CD4-positive, alpha-beta T cell (primary cell): Measurements from ENCODE around the gene RET. TPM values are rescaled to one million over a fixed set of nuclear protein-coding genes. Genes with fewer than 3 reads are reported as not detected.

Experiments used
- ATAC-seq: fragments of 200-7000 bp; cut with Tn5 transposase; one replicate; pipeline ENCODE4 v1.10.0; 2022; ENCODE audit warnings: mild to moderate bottlenecking; ENCODE audit not compliant: poor library complexity
- CTCF ChIA-PET: fragments of 350-600 bp; sonication (Branson Sonifier 250); formaldehyde crosslinking; loops from one replicate; lab custom pipeline; 2021; ENCODE audit warnings: antibody characterized with exemption, inconsistent platforms; lab: Charles Lee
- POLR2A ChIA-PET: fragments of 350-600 bp; sonication (Branson Sonifier 250); formaldehyde crosslinking; loops from one replicate; lab custom pipeline; 2021; ENCODE audit warnings: antibody characterized with exemption, inconsistent platforms; lab: Charles Lee
- DNase-seq, 14 experiments: peaks; one replicate each; pipeline ENCODE4 v3.0.0-alpha.2; 2013 to 2020; ENCODE audit warnings: mixed read lengths in 2 of 14
- H3K27ac ChIP-seq, 2 donors: one replicate each; pipeline versions ENCODE4 v1.5.1 to v1.7.0; 2013; ENCODE audit warnings: low read length in 2 of 2, low read depth in 1 of 2, mild to moderate bottlenecking in 1 of 2
- H3K27me3 ChIP-seq, 2 experiments: 1 replicate in 1 of 2; 2 replicates in 1 of 2; pipeline versions ENCODE4 v1.6.1 to v1.7.0; 2013; ENCODE audit warnings: low read length in 2 of 2, control low read depth in 1 of 2, mild to moderate bottlenecking in 1 of 2, moderate library complexity in 1 of 2; ENCODE audit not compliant: insufficient read depth in 2 of 2, control insufficient read depth in 1 of 2
- H3K36me3 ChIP-seq: one replicate; pipeline ENCODE4 v1.6.1; 2013; ENCODE audit warnings: low read length, control low read depth; ENCODE audit not compliant: insufficient read depth
- H3K4me1 ChIP-seq: one replicate; pipeline ENCODE4 v1.6.1; 2013; ENCODE audit warnings: low read length, control low read depth; ENCODE audit not compliant: insufficient read depth
- H3K4me3 ChIP-seq: one replicate; pipeline ENCODE4 v1.5.1; 2013; ENCODE audit warnings: mild to moderate bottlenecking, low read length, moderate library complexity
- H3K9me3 ChIP-seq, 2 experiments: 1 replicate in 1 of 2; 2 replicates in 1 of 2; pipeline versions ENCODE4 v1.6.1 to v1.7.0; 2013; ENCODE audit warnings: low read length in 2 of 2, mild to moderate bottlenecking in 2 of 2, control low read depth in 1 of 2, moderate library complexity in 1 of 2; ENCODE audit not compliant: control insufficient read depth in 1 of 2, insufficient read depth in 1 of 2
- H3K27ac Mint-ChIP-seq: one replicate; pipeline ENCODE4 v1.8.0; 2020; ENCODE audit warnings: mixed read lengths
- H3K27me3 Mint-ChIP-seq: one replicate; pipeline ENCODE4 v1.8.0; 2021; ENCODE audit warnings: mixed read lengths
- H3K36me3 Mint-ChIP-seq: one replicate; pipeline ENCODE4 v1.8.0; 2021; ENCODE audit warnings: low read depth, mixed read lengths
- H3K4me1 Mint-ChIP-seq: one replicate; pipeline ENCODE4 v1.8.0; 2021; ENCODE audit warnings: low read depth, mixed read lengths
- H3K4me3 Mint-ChIP-seq: one replicate; pipeline ENCODE4 v1.8.0; 2020; ENCODE audit warnings: mild to moderate bottlenecking, mixed read lengths
- H3K9me3 Mint-ChIP-seq: one replicate; pipeline ENCODE4 v1.8.0; 2020; ENCODE audit warnings: mixed read lengths
- CTCF ChIP-seq: fragments of 200-600 bp; IDR thresholded peaks from one replicate; pipeline ENCODE4 v1.8.0; 2022; ENCODE audit warnings: antibody characterized with exemption, mild to moderate bottlenecking
- intact Hi-C, 2 experiments: fragments of 100-400 bp; cut with DNase I in 1 of 2; cut with micrococcal nuclease in 1 of 2; formaldehyde crosslinking; loops; one replicate each; pipeline versions ENCODE4 v1.15.1 to v1.9.0; 2023 to 2025; cut with DNase I, micrococcal nuclease
- total RNA-seq, 174 experiments: library from RNA in 2 of 174; stranded (reverse) in 2 of 174; gene quantifications; one replicate each; pipeline ENCODE4 v1.2.3 and lab custom pipeline; 2021 to 2026

The RET gene
- total RNA-seq, 2 experiments from 2014 or later = not detected

GRCh38 chr10:43053825-43054224, 23.0 kb upstream of the RET start:
- CTCF ChIA-PET = no interaction called here
- no peaks in the 10 kb centered on the region for H3K4me1 ChIP-seq
- Mint-ChIP-seq H3K4me3 (no peak overlapping the region), H3K4me1 (no peaks in the 10 kb centered on the region), H3K9me3 (no peaks in the 10 kb centered on the region), H3K36me3 (no peaks in the 10 kb centered on the region), H3K27ac (no peak overlapping the region), H3K27me3 (peaks cover 11% of the 10 kb centered on the region)
- no peak for TF ChIP-seq CTCF
- no peaks in the 10 kb centered on the region for H3K9me3 ChIP-seq
- H3K27ac ChIP-seq = no peak overlapping the region
- POLR2A ChIA-PET = no interaction called here
- intact Hi-C loops = loop anchor here in 1 of 2 experiments (10.0 kb wide), 1 partner anchor 201 kb away; no protein-coding TSS in a partner anchor
- peaks cover 0 to 2% of the 10 kb centered on the region in 2 experiments for H3K27me3 ChIP-seq
- H3K36me3 ChIP-seq = no peaks in the 10 kb centered on the region
- no peak for ATAC-seq
- H3K4me3 ChIP-seq = no peak overlapping the region
- DNase-seq = no peak

GRCh38 chr10:43054593-43054992, 22.3 kb upstream of the RET start:
- Mint-ChIP-seq H3K4me3 (no peak overlapping the region), H3K4me1 (no peaks in the 10 kb centered on the region), H3K27ac (no peak overlapping the region), H3K9me3 (no peaks in the 10 kb centered on the region), H3K36me3 (no peaks in the 10 kb centered on the region), H3K27me3 (peaks cover 11% of the 10 kb centered on the region)
- Histone ChIP-seq H3K27me3 (peaks cover 0 to 2% of the 10 kb centered on the region in 2 experiments), H3K27ac (no peak overlapping the region), H3K9me3 (no peaks in the 10 kb centered on the region), H3K4me3 (no peak overlapping the region), H3K4me1 (no peaks in the 10 kb centered on the region), H3K36me3 (no peaks in the 10 kb centered on the region)
- POLR2A ChIA-PET = no interaction called here
- intact Hi-C loops = loop anchor here in 1 of 2 experiments (10.0 kb wide), 1 partner anchor 200 kb away; no protein-coding TSS in a partner anchor
- CTCF ChIA-PET = no interaction called here
- ATAC-seq (no peak), DNase-seq (no peak)
- TF ChIP-seq CTCF = no peak

GRCh38 chr10:43055217-43055616, 21.7 kb upstream of the RET start:
- Mint-ChIP-seq H3K27ac (no peak overlapping the region), H3K27me3 (peaks cover 11% of the 10 kb centered on the region), H3K9me3 (no peaks in the 10 kb centered on the region), H3K4me1 (no peaks in the 10 kb centered on the region), H3K36me3 (no peaks in the 10 kb centered on the region), H3K4me3 (no peak overlapping the region)
- Histone ChIP-seq H3K27ac (no peak overlapping the region), H3K27me3 (peaks cover 0 to 2% of the 10 kb centered on the region in 2 experiments), H3K4me1 (no peaks in the 10 kb centered on the region), H3K9me3 (no peaks in the 10 kb centered on the region), H3K36me3 (no peaks in the 10 kb centered on the region), H3K4me3 (no peak overlapping the region)
- ATAC-seq = no peak
- no peak for DNase-seq
- CTCF ChIA-PET = no interaction called here
- TF ChIP-seq CTCF = no peak
- intact Hi-C loops = loop anchor here in 1 of 2 experiments (10.0 kb wide), 1 partner anchor 200 kb away; no protein-coding TSS in a partner anchor
- POLR2A ChIA-PET = no interaction called here
